CD4-positive, alpha-beta T cell treated with Interleukin-12 subunit alpha and Interleukin-12 subunit beta, for 1 hour (primary cell): ENCODE results near the gene TMEM14C.
"Not testable (repeated sequence)": the region's sequence is repeated elsewhere in the genome, so short reads cannot be mapped to it uniquely, and the experiment has no call there.

ENCODE experiments used
- DNase-seq: peaks from one replicate; pipeline ENCODE4 v3.0.0-alpha.2; 2020

TMEM14C gene

GRCh38 chr6:10721850-10722569 lies 860 bp upstream of the TMEM14C start:
- no peak for DNase-seq

GRCh38 chr6:10722570-10722819 lies 375 bp upstream of the TMEM14C start:
- no peak for DNase-seq

DNA sequence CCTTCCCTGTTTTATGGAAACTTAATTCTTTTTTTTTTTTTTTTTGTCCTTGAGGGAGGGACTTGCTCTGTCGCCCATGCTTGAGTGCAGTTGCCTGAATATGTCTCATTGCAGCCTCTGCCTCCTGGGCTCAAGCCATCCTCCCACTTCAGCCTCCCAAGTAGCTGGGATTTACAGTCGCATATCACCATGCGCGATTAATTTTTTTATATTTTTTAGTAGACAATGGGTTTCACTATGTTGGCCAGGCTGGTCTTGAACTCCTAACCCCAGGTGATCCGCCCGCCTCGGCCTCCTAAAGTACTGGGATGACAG lies 654 bp downstream of the TMEM14C start:
- DNase-seq = no peak

DNA sequence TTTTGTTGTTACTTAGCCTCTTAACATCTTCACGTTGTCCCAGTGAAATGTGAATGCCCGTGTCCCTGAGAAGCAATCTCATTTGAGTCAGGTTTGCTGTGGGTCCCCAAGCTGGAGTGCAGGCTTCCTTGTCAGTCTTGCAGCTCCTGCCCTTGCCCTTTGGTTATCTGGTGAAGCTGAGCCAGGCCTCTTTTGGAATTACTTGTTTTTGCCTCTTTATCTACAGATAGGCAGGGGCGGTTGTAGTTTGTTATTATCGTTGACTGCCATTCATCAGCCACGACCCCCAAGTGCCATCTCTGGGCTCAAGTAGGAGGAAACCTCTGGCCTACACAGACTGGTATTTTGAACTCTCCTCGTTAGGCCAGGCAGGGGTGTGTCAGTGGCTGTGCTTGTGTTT lies 2.2 kb downstream of the TMEM14C start:
- DNase-seq = no peak

- no peak for DNase-seq
Measured at GRCh38 chr6:10725716-10726115, 2.8 kb downstream of the TMEM14C start.

DNA sequence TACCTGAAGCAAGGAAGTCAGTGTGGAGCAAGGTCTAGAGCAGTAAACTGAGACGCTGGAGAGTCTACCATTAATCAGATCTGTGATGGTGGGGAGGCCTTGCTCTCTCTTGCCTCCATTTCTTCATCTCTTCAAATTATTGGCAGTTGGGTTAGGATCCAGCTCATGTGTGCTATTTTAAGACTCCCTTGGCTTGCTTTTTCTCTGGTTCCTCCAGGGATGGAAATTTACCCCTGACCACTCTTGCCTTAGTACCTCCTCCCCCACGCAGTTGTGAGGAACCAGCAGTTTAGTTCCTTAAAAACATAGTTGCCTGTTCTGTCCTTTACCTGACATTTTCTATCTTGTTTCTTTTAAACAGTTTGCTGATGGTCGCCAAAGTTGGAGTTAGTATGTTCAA lies 7.4 kb downstream of the TMEM14C start:
- no peak for DNase-seq

GRCh38 chr6:10733151-10733715 lies 10.4 kb downstream of the TMEM14C start:
- peak; percentile 40 for DNase-seq

DNA sequence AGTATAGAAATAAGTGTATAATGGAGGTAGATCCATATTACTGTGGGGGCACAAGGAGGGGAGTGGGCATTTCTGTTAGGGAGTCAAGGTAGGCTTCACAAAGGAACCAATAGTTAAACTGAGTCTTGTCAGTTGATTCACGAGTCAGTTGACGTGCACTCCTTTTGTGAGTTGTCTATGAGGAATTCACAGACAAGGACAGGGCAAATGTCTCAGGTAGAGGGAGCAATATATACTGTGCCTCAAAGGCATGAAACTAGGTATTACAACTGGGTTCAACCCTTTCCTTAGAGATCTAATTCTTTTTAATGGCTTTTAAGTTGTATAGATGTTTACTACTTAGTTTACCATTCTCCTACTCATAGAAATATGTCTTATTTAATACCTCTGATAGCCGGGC lies 11.0 kb downstream of the TMEM14C start:
- DNase-seq = no peak

- no peak for DNase-seq
Measured at GRCh38 chr6:10736731-10737130, 13.9 kb downstream of the TMEM14C start.

DNA sequence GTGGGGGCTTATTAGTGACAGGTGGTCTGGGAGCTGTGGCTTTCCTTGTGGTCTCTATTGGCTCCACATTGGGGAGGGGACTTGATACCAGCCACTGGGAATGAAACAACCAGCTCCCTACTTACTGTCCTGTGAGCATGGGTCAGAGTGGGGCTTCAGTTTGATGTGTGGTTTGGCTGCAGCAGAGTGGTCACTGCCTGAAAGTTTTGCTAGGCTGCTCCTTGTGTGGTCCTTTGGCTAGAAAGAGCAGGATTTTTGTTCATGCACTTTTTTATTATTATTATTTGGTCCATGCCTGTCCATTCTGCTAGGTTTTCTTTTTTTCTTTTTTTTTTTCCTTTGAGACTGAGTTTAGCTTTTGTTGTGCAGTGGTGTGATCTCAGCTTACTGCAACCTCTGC lies 17.2 kb downstream of the TMEM14C start:
- no peak for DNase-seq

GRCh38 chr6:10741643-10742042 lies 18.8 kb downstream of the TMEM14C start:
- DNase-seq = not testable (repeated sequence)

- no peak for DNase-seq
Measured at GRCh38 chr6:10742251-10742650, 19.4 kb downstream of the TMEM14C start.

GRCh38 chr6:10743515-10743914 lies 20.6 kb downstream of the TMEM14C start:
- DNase-seq = no peak

DNA sequence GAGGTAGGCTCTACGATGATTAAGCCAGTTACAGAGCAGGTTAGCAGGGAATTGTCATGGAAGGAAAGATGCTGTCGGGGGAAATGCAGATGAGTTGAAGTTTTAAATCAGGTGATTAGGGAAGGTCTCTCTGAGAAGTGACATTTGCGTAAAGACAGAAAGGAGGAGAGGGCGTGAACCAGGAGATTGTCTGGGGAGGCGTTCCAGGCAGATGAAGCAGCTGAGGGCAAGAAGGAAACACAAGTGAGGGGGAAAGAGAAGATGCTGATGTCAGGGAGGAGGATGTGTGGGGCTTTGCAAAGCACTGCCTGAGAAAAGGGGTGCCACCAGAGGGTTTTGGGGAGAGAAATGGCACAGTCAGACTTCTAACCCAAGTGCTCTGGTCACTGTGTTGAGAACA lies 22.2 kb downstream of the TMEM14C start:
- DNase-seq = no peak

DNA sequence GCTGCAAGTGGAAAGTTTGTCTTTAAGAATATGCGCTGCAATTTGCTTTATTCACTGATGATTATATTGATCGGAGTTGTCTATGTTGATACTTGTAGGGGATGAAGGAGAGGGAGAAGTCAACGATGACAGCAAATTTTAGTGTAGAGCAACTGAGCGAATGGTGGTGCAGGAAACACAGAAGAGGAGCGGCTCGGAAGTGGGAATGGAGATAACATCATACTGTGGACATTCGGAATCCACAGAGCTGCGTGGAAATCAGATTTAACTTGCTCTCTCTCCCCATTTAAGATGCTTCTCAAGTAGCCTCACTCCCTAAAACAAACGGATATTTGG lies 24.0 kb downstream of the TMEM14C start:
- DNase-seq = no peak

DNA sequence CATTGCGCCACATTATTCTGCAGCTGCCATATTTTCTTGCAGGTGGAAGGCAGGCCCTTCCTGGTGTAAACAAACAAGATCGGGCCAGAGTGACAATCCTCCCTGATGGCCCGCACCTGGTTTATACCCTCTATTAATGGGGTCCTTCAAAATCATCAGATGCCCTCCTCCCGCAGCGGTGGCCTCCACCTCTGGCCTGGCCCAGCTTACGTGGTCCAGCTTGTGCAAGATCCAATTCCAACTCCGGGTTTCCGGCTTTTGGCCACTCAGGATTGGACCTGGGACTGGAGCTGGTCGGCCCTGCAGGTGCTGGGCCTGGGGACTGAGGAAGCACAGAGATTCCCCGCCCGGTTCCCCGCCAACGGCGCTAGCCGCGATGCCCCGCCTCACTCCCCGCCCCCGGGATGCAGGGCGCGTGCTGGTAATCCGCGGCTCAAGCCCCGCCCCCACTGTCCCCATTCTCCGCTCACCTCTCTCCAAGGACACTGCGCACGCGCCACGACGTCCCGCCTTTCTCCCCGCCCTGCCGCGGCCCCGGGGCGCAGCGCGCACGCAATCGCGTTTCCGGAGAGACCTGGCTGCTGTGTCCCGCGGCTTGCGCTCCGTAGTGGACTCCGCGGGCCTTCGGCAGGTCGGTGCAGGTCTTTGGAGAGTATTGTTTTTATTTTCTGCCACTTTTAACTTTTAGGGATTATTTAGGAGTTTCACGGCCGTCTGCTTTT lies 24.5 kb downstream of the TMEM14C start, which contains the start of gene TMEM14B:
Gene TMEM14B, plus strand, starts transcription at position 555 of the 722 bp plus-strand sequence. CDS start 1,441 bp downstream, outside the sequence.
- peak; percentile 99 for DNase-seq

GRCh38 chr6:10749734-10750133 lies 26.9 kb downstream of the TMEM14C start:
- DNase-seq = no peak

DNA sequence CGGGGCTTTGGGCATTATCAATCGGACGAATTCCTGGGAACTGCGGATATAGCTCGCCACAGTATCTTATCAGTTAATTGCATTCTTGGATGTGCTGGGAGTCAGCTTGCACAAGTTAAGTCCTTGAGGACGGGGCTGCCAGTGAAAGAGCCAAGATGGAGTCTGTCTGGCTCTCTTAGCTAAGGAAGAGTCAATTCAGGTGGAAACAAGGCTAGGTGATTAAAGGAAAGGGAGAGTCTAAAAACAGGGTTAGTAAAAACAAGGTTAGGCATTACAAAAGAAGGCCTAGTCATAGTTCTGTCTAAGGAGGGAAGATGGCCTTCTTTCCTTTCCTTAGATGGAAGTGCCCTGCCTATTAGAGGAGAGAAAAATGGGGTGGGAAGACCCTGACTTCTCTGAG lies 27.7 kb downstream of the TMEM14C start:
- not testable (repeated sequence) for DNase-seq

DNA sequence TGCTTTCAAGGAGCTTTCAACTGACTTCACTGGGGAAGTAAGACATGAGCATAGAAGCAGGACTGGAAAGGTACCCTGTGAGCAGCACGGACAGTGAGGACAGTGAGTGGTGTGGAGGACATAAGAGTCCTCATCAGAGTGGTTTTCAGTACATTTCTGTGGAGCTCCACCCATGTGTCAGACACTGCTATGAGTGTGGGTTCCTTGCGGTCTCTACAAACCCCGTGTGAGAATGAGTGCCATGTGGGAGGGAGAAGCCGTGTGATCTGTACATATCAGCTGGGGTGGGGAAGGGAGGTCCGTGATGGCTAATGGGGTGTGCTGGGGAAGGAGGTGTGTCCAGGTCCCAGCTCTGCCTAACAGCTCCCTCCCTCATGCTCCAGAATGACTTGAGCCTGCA lies 28.9 kb downstream of the TMEM14C start:
- DNase-seq = peak; percentile 38

- no peak for DNase-seq
Measured at GRCh38 chr6:10756085-10756484, 33.2 kb downstream of the TMEM14C start.

- DNase-seq = peak; percentile 38
Measured at GRCh38 chr6:10759312-10759839, 36.5 kb downstream of the TMEM14C start.

- no peak for DNase-seq
Measured at GRCh38 chr6:10759884-10760329, 37.0 kb downstream of the TMEM14C start.

GRCh38 chr6:10763006-10763405 lies 40.1 kb downstream of the TMEM14C start:
- no peak for DNase-seq

DNA sequence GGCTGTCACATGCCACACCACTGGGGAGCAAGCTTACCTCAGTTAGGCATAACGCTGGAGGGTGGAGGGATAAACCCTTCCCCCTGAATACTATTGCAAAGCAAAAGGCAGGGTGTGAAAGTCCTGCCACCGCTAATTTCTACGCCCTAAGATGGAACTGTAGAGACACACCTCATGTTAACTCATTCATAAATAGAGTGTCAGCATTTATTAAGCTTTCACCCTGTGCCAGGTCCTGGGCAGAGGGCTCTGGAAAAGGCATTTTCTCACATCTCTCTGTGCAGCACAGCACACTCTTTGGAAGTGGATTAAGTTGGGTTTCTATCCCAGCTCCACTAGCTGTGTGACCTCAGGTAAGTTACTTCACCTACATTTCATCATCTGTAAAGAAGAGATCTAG lies 46.5 kb downstream of the TMEM14C start:
- DNase-seq = no peak
